PC-9 (cell line): ENCODE data around the gene SLC18A2. TPM values are rescaled to one million over a fixed set of nuclear protein-coding genes. Genes with fewer than 3 reads are reported as not detected.
A peak's percentile ranks its signal among the peaks of the same experiment; 100 is the strongest.

ENCODE experiments used
- BruUV-seq: library from RNA; stranded (reverse); fragments of 400-500 nt; replicated peaks from 2 replicates; lab custom pipeline; 2021; lab: Mats Ljungman, UMichigan
- CTCF ChIA-PET: fragments of 300-600 bp; sonication (Branson Sonifier 250); formaldehyde crosslinking; loops from one replicate; lab custom pipeline; 2022; ENCODE audit warnings: antibody characterized with exemption; lab: Charles Lee
- POLR2A ChIA-PET: fragments of 300-600 bp; sonication (Branson Sonifier 250); formaldehyde crosslinking; loops from one replicate; lab custom pipeline; 2022; ENCODE audit warnings: antibody characterized with exemption; ENCODE audit not compliant: unreplicated experiment; lab: Charles Lee
- DNase-seq, 2 experiments: peaks; one replicate each; pipeline versions ENCODE4 v3.0.0 to v3.0.0-alpha.2; 2015 to 2022; ENCODE audit warnings: mixed read lengths in 1 of 2
- H2AFZ ChIP-seq: fragments of 200-600 bp; sonication (generic); 2 replicates; pipeline ENCODE4 v1.8.1; 2017; ENCODE audit warnings: antibody characterized with exemption
- H3F3A ChIP-seq: fragments of 200-600 bp; sonication (generic); 2 replicates; pipeline ENCODE4 v1.8.1; 2017; ENCODE audit warnings: antibody characterized with exemption, mild to moderate bottlenecking, low read depth; ENCODE audit not compliant: insufficient read depth
- H3K27ac ChIP-seq: fragments of 200-600 bp; sonication (generic); 2 replicates; pipeline ENCODE4 v1.6.1; 2016; ENCODE audit warnings: mixed run types
- H3K27me3 ChIP-seq: fragments of 200-600 bp; sonication (generic); 2 replicates; pipeline ENCODE4 v1.6.1; 2016; ENCODE audit warnings: low read depth, mixed run types; ENCODE audit not compliant: insufficient read depth
- H3K36me3 ChIP-seq: fragments of 200-600 bp; sonication (generic); 2 replicates; pipeline ENCODE4 v1.6.1; 2016; ENCODE audit warnings: low read depth, mixed run types
- H3K4me1 ChIP-seq: fragments of 200-600 bp; sonication (generic); replicated peaks from 2 replicates; pipeline ENCODE4 v1.6.1; 2016; ENCODE audit warnings: mixed run types; ENCODE audit not compliant: insufficient read depth
- H3K4me2 ChIP-seq: fragments of 200-600 bp; sonication (generic); 2 replicates; pipeline ENCODE4 v1.6.1; 2017; ENCODE audit warnings: mixed run types
- H3K4me3 ChIP-seq: fragments of 200-600 bp; sonication (generic); 2 replicates; pipeline ENCODE4 v1.6.1; 2016; ENCODE audit warnings: mixed run types
- H3K79me2 ChIP-seq: fragments of 200-600 bp; sonication (generic); 2 replicates; pipeline ENCODE4 v1.6.1; 2017; ENCODE audit warnings: low read depth, mixed run types
- H3K9me2 ChIP-seq: fragments of 200-600 bp; sonication (generic); 2 replicates; pipeline ENCODE4 v1.8.1; 2017; ENCODE audit warnings: mild to moderate bottlenecking; ENCODE audit not compliant: insufficient read depth
- H3K9me3 ChIP-seq: fragments of 200-600 bp; sonication (generic); 2 replicates; pipeline ENCODE4 v1.8.1; 2016; ENCODE audit warnings: low read depth; ENCODE audit not compliant: insufficient read depth
- H4K20me1 ChIP-seq: fragments of 200-600 bp; sonication (generic); 2 replicates; pipeline ENCODE4 v1.8.1; 2017; ENCODE audit not compliant: insufficient read depth
- CTCF ChIP-seq: fragments of 200-600 bp; sonication (generic); conservative IDR thresholded peaks from 2 replicates; pipeline ENCODE4 v1.6.1; 2017; ENCODE audit warnings: mixed run types, antibody characterized with exemption, mild to moderate bottlenecking, moderate library complexity
- EZH2 ChIP-seq: fragments of 200-600 bp; sonication (generic); IDR thresholded peaks from 2 replicates; pipeline ENCODE4 v1.8.0; 2017; ENCODE audit warnings: antibody characterized with exemption, low read depth
- intact Hi-C: fragments of 100-400 bp; cut with micrococcal nuclease; formaldehyde crosslinking; loops from one replicate; pipeline ENCODE4 v1.10.0; 2022; ENCODE audit not compliant: unreplicated experiment
- total RNA-seq: library from RNA; stranded (reverse); gene quantifications from 2 replicates; pipeline ENCODE4 v1.2.3, GENCODE V29; 2021

Gene SLC18A2
- total RNA-seq, 1 experiment from 2014 or later, result not detected

- Histone ChIP-seq H3K36me3 (no peaks in the 10 kb centered on the region), H3K27me3 (no peaks in the 10 kb centered on the region), H3K79me2 (no peaks in the 10 kb centered on the region), H3K9me2 (no peaks in the 10 kb centered on the region), H3K4me2 (peak overlapping the region; percentile 64), H4K20me1 (no peaks in the 10 kb centered on the region), H3F3A (peaks cover 3% of the 10 kb centered on the region; the same call in 1 of the 2 replicates), H3K9me3 (no peaks in the 10 kb centered on the region), H2AFZ (no peak overlapping the region; the same call in 1 of the 2 replicates), H3K4me3 (peak overlapping the region; percentile 26; the same call in 1 of the 2 replicates), H3K27ac (no peak overlapping the region), H3K4me1 (peaks cover 7% of the 10 kb centered on the region; the same call in 1 of the 2 replicates)
- BruUV-seq, result no TSS peak
- TF ChIP-seq EZH2 (no peak), CTCF (peak; percentile 90)
- intact Hi-C loops, result loop anchor here (1.0 to 5.0 kb wide), 2 partner anchors 104 to 226 kb away; no protein-coding TSS in a partner anchor
- ChIA-PET POLR2A (no interaction called here), CTCF (interaction anchor here (0.7 to 1.4 kb wide), 3 partner anchors 103 to 213 kb away, joined by 3 to 5 read pairs (median 3); no protein-coding TSS in a partner anchor)
- peak in 1 of 2 experiments; percentile 40 for DNase-seq
Measured at GRCh38 chr10:117216611-117217195, 24.2 kb upstream of the SLC18A2 start.

- Histone ChIP-seq H3K9me3 (no peaks in the 10 kb centered on the region), H3K27me3 (no peaks in the 10 kb centered on the region), H3K4me2 (peak overlapping the region; percentile 64), H3K79me2 (no peaks in the 10 kb centered on the region), H2AFZ (no peak overlapping the region), H3K4me3 (no peak overlapping the region), H3F3A (peaks cover 4% of the 10 kb centered on the region; the same call in 1 of the 2 replicates), H3K9me2 (no peaks in the 10 kb centered on the region), H3K36me3 (no peaks in the 10 kb centered on the region), H4K20me1 (no peaks in the 10 kb centered on the region), H3K4me1 (peaks cover 7% of the 10 kb centered on the region; the same call in 1 of the 2 replicates), H3K27ac (no peak overlapping the region)
- POLR2A ChIA-PET, result no interaction called here
- intact Hi-C loops, result loop anchor here (1.0 to 5.0 kb wide), 2 partner anchors 103 to 225 kb away; no protein-coding TSS in a partner anchor
- TF ChIP-seq CTCF (no peak), EZH2 (no peak)
- CTCF ChIA-PET, result interaction anchor here (0.7 to 1.4 kb wide), 3 partner anchors 102 to 213 kb away, joined by 3 to 5 read pairs (median 3); no protein-coding TSS in a partner anchor
- no peak for DNase-seq
- no TSS peak for BruUV-seq
Measured at GRCh38 chr10:117217196-117217761, 23.6 kb upstream of the SLC18A2 start.

- POLR2A ChIA-PET, result no interaction called here
- CTCF ChIA-PET, result no interaction called here
- H3K27ac ChIP-seq, result no peak overlapping the region
- H3K27me3 ChIP-seq, result no peaks in the 10 kb centered on the region
- TF ChIP-seq EZH2, result no peak
- TF ChIP-seq CTCF, result no peak
- no peaks in the 10 kb centered on the region for H4K20me1 ChIP-seq
- H3K9me3 ChIP-seq, result no peaks in the 10 kb centered on the region
- H3K4me1 ChIP-seq, result peaks cover 7% of the 10 kb centered on the region; the same call in 1 of the 2 replicates
- intact Hi-C loops, result loop anchor here (5.0 kb wide), 1 partner anchor 224 kb away; no protein-coding TSS in a partner anchor
- no peak overlapping the region for H3K4me3 ChIP-seq
- no peak for DNase-seq
- peaks cover 4% of the 10 kb centered on the region; the same call in 1 of the 2 replicates for H3F3A ChIP-seq
- H3K36me3 ChIP-seq, result no peaks in the 10 kb centered on the region
- no peaks in the 10 kb centered on the region for H3K9me2 ChIP-seq
- BruUV-seq, result no TSS peak
- no peak overlapping the region for H3K4me2 ChIP-seq
- H2AFZ ChIP-seq, result no peak overlapping the region
- no peaks in the 10 kb centered on the region for H3K79me2 ChIP-seq
Measured at GRCh38 chr10:117218654-117219053, 22.3 kb upstream of the SLC18A2 start.
